ENCODE measurements around the gene TEX264.

Gene TEX264
- long read RNA-seq, transcript TEX264-209 (6 exons, 1,448 nt), result minor isoform, 7 of 296 reads
- long read RNA-seq, transcript TEX264-213 (4 exons, 800 nt), result minor isoform, 23 of 296 reads
- long read RNA-seq, transcript TEX264-215 (6 exons, 1,488 nt), result minor isoform, 19 of 296 reads
- long read RNA-seq, transcript TEX264-201 (5 exons, 1,340 nt), result major isoform, 191 of 296 reads
- long read RNA-seq, partial matches to known transcripts, result 9 of 296 reads
- long read RNA-seq, other reads (novel, unspliced or antisense), result 37 of 296 reads

- DNase-seq (ENCODE audit: low read depth in 1 of 2, low spot score in 1 of 2), result peak; percentile 91
- Histone ChIP-seq H3K4me3 (replicated peaks; ENCODE audit: insufficient read depth, low read length) (peak within 1 kb of the TSS; percentile 74), H3K27me3 (ENCODE audit: insufficient read depth, poor library complexity, severe bottlenecking) (no peaks in the 10 kb centered on the region), H3K27ac (replicated peaks) (peak within 1 kb of the TSS; percentile 94)
- TF ChIP-seq GABPA (IDR thresholded peaks at IDR 0.05; ENCODE audit: low read depth), result no peak
- TF ChIP-seq POLR2AphosphoS5 (IDR thresholded peaks at IDR 0.05; ENCODE audit: low read depth), result peak; percentile 56; the same call in 1 of the 2 replicates
- no peak for TF ChIP-seq SPI1 (IDR thresholded peaks at IDR 0.05; ENCODE audit: borderline replicate concordance, low read depth)
Observed at GRCh38 chr3:51670823-51671733, at the start of gene TEX264. Gene TEX264 (plus strand): TSS chr3:51671252. CDS start chr3:51674305, 3,053 bp downstream.

- TF ChIP-seq REST (IDR thresholded peaks at IDR 0.05; ENCODE audit: insufficient replicate concordance, low read depth) (no peak), SPI1 (IDR thresholded peaks at IDR 0.05; ENCODE audit: borderline replicate concordance, low read depth) (no peak), GABPA (IDR thresholded peaks at IDR 0.05; ENCODE audit: low read depth) (no peak), CTCF (IDR thresholded peaks at IDR 0.05; ENCODE audit: insufficient read depth, low read length) (no peak), POLR2AphosphoS5 (IDR thresholded peaks at IDR 0.05; ENCODE audit: low read depth) (no peak)
- H3K27me3 ChIP-seq (ENCODE audit: insufficient read depth, poor library complexity, severe bottlenecking), result no peaks in the 10 kb centered on the region
- H3K4me3 ChIP-seq (replicated peaks; ENCODE audit: insufficient read depth, low read length), result no peak overlapping the region
- DNase-seq (ENCODE audit: low read depth in 1 of 2, low spot score in 1 of 2), result no peak
- H3K27ac ChIP-seq (replicated peaks), result no peak overlapping the region
Observed at GRCh38 chr3:51622413-51622812, 48.6 kb upstream of the TEX264 start.

- H3K27ac ChIP-seq (replicated peaks), result no peak overlapping the region
- no peak overlapping the region for H3K4me3 ChIP-seq (replicated peaks; ENCODE audit: insufficient read depth, low read length)
- DNase-seq (ENCODE audit: low read depth in 1 of 2, low spot score in 1 of 2), result no peak
- no peaks in the 10 kb centered on the region for H3K27me3 ChIP-seq (ENCODE audit: insufficient read depth, poor library complexity, severe bottlenecking)
- TF ChIP-seq CTCF (IDR thresholded peaks at IDR 0.05; ENCODE audit: insufficient read depth, low read length), result no peak
- no peak for TF ChIP-seq SPI1 (IDR thresholded peaks at IDR 0.05; ENCODE audit: borderline replicate concordance, low read depth)
- TF ChIP-seq POLR2AphosphoS5 (IDR thresholded peaks at IDR 0.05; ENCODE audit: low read depth), result no peak
- TF ChIP-seq REST (IDR thresholded peaks at IDR 0.05; ENCODE audit: insufficient replicate concordance, low read depth), result no peak
- no peak for TF ChIP-seq GABPA (IDR thresholded peaks at IDR 0.05; ENCODE audit: low read depth)
Observed at GRCh38 chr3:51622868-51623267, 48.2 kb upstream of the TEX264 start.

- Histone ChIP-seq H3K4me3 (replicated peaks; ENCODE audit: insufficient read depth, low read length) (no peak overlapping the region), H3K27ac (replicated peaks) (no peak overlapping the region), H3K27me3 (ENCODE audit: insufficient read depth, poor library complexity, severe bottlenecking) (no peaks in the 10 kb centered on the region)
- DNase-seq (ENCODE audit: low read depth in 1 of 2, low spot score in 1 of 2), result no peak
- no peak for TF ChIP-seq REST (IDR thresholded peaks at IDR 0.05; ENCODE audit: insufficient replicate concordance, low read depth)
- TF ChIP-seq CTCF (IDR thresholded peaks at IDR 0.05; ENCODE audit: insufficient read depth, low read length), result no peak
- no peak for TF ChIP-seq GABPA (IDR thresholded peaks at IDR 0.05; ENCODE audit: low read depth)
- TF ChIP-seq SPI1 (IDR thresholded peaks at IDR 0.05; ENCODE audit: borderline replicate concordance, low read depth), result no peak
- no peak for TF ChIP-seq POLR2AphosphoS5 (IDR thresholded peaks at IDR 0.05; ENCODE audit: low read depth)
Observed at GRCh38 chr3:51630513-51630912, 40.5 kb upstream of the TEX264 start.

All from HL-60 (cell line).